Activated CD8-positive, alpha-beta T cell treated with anti-CD3 and anti-CD28 coated beads for 36 hours (primary cell): ENCODE data around the gene TEX29. TPM values are rescaled to one million over a fixed set of nuclear protein-coding genes. Genes with fewer than 3 reads are reported as not detected.

ENCODE experiments used
- ATAC-seq: fragments of 200-7000 bp; cut with Tn5 transposase; one replicate; pipeline ENCODE4 v1.10.0; 2021; ENCODE audit warnings: mild to moderate bottlenecking, moderate library complexity
- CTCF ChIA-PET: fragments of 350-600 bp; sonication (Branson Sonifier 250); formaldehyde crosslinking; loops from one replicate; lab custom pipeline; 2021; ENCODE audit warnings: antibody characterized with exemption; lab: Charles Lee
- POLR2A ChIA-PET: fragments of 350-600 bp; sonication (Branson Sonifier 250); formaldehyde crosslinking; loops from one replicate; lab custom pipeline; 2021; ENCODE audit warnings: antibody characterized with exemption; lab: Charles Lee
- DNase-seq: peaks from one replicate; pipeline ENCODE4 v3.0.0-alpha.2; 2020
- H3K27ac Mint-ChIP-seq: one replicate; pipeline ENCODE4 v1.8.0; 2021; ENCODE audit warnings: mild to moderate bottlenecking, mixed read lengths
- H3K27me3 Mint-ChIP-seq: one replicate; pipeline ENCODE4 v1.8.0; 2021; ENCODE audit warnings: mixed read lengths
- H3K36me3 Mint-ChIP-seq: one replicate; pipeline ENCODE4 v1.8.0; 2021; ENCODE audit warnings: low read depth, mixed read lengths
- H3K4me1 Mint-ChIP-seq: one replicate; pipeline ENCODE4 v1.8.0; 2021; ENCODE audit warnings: low read depth, mixed read lengths
- H3K4me3 Mint-ChIP-seq: one replicate; pipeline ENCODE4 v1.8.0; 2021; ENCODE audit warnings: mild to moderate bottlenecking, moderate library complexity, mixed read lengths
- H3K9me3 Mint-ChIP-seq: one replicate; pipeline ENCODE4 v1.8.0; 2021; ENCODE audit warnings: mixed read lengths
- intact Hi-C: fragments of 100-400 bp; cut with micrococcal nuclease; formaldehyde crosslinking; loops from one replicate; pipeline ENCODE4 v1.10.0; 2022
- total RNA-seq, 2 experiments: library from RNA; stranded (reverse); gene quantifications; one replicate each; pipeline ENCODE4 v1.2.3, GENCODE V29; 2021
- TF ChIP-seq, protein P1 (sequence below): fragments of 200-600 bp; IDR thresholded peaks from one replicate; pipeline ENCODE4 v1.8.0; 2022; ENCODE audit warnings: antibody characterized with exemption, mild to moderate bottlenecking

TEX29 gene
- total RNA-seq, 2 experiments from 2014 or later, result 0.50 to 0.67 TPM

DNA sequence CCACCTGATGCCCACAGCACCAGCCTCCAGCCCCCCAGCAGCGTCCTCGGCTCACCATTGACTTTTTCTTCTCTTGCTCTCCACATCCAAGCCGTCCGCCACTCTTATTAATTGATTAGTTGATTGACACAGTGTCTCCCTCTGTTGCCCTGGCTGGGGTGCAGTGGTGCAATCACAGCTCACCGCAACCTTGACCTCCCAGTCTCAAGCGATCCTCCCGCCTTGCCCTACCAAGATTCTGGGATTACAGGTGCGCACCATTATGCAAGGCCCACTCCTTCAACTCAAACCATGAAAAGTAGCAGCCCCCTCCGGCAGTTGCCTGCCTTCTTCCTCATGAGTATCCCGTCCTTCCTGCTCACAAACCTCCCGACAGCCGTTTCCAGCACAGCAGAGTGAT is 921 bp upstream of the TEX29 start:
- no peak overlapping the region for H3K4me3 Mint-ChIP-seq

DNA sequence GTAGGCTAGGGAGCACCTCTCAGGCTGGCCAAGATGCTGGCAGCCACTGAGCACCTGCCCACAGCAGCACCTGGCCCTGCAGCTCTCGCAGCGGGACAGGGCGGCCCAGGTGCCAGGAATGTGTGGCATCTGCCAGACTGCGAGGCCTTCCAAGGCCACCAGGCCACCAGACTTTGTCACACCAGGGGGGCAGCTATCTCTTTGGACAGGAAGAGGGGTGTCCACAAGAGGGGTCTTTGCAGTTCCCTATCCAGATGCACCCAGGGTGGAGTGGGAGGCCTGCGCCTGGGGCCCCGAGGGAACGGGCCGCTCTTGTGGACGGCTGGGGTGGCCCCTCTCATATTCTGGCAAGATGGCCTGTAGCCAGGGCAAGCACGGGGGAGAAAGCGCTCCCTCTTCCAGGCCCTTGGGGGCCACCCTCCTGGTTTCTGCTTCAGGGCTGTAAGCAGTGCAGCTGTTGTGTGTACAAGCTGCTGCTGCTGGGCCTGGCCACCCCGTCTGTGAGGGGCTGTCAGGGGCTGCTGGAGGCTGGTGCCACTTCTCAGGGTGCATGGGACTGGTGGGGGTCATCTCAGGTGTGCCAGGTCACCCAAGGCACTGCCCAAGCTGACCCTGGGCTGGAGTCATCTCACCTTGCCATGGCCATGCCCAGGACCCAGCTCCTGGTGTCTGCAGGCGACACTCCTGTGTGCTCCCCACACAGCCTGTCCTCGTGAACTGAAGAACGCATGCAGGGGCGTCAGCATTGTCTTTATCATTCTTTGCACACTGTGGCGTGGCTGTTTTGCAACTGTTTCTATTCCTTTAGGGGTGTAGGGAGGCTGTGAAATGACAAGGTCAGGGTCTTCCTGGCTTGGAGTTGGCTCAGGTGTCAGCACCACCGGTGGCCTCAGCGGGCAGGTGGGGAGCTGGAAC is 1.8 kb downstream of the TEX29 start:
- H3K27ac Mint-ChIP-seq, result no peak overlapping the region
- DNase-seq (no peak), ATAC-seq (no peak)
- H3K36me3 Mint-ChIP-seq, result no peaks in the 10 kb centered on the region
- intact Hi-C loops, result no loop called here
- POLR2A ChIA-PET, result no interaction called here
- TF ChIP-seq, protein P1, sequence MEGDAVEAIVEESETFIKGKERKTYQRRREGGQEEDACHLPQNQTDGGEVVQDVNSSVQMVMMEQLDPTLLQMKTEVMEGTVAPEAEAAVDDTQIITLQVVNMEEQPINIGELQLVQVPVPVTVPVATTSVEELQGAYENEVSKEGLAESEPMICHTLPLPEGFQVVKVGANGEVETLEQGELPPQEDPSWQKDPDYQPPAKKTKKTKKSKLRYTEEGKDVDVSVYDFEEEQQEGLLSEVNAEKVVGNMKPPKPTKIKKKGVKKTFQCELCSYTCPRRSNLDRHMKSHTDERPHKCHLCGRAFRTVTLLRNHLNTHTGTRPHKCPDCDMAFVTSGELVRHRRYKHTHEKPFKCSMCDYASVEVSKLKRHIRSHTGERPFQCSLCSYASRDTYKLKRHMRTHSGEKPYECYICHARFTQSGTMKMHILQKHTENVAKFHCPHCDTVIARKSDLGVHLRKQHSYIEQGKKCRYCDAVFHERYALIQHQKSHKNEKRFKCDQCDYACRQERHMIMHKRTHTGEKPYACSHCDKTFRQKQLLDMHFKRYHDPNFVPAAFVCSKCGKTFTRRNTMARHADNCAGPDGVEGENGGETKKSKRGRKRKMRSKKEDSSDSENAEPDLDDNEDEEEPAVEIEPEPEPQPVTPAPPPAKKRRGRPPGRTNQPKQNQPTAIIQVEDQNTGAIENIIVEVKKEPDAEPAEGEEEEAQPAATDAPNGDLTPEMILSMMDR, result no peak
- H3K4me1 Mint-ChIP-seq, result peaks cover 10% of the 10 kb centered on the region
- CTCF ChIA-PET, result interaction anchor here (1.2 kb wide), 1 partner anchor 255 kb away, joined by 3 read pairs; no protein-coding TSS in a partner anchor
- no peaks in the 10 kb centered on the region for H3K9me3 Mint-ChIP-seq
- no peaks in the 10 kb centered on the region for H3K27me3 Mint-ChIP-seq
- H3K4me3 Mint-ChIP-seq, result no peak overlapping the region

More for the DNA sequence above, 921 bp upstream of the TEX29 start:
- ChIA-PET POLR2A (no interaction called here), CTCF (no interaction called here)
- no peak for ATAC-seq
- peaks cover 10% of the 10 kb centered on the region for H3K4me1 Mint-ChIP-seq
- DNase-seq, result no peak
- no peaks in the 10 kb centered on the region for H3K27me3 Mint-ChIP-seq
- intact Hi-C loops, result no loop called here
- peaks cover 3% of the 10 kb centered on the region for H3K36me3 Mint-ChIP-seq
- H3K27ac Mint-ChIP-seq, result no peak overlapping the region
- TF ChIP-seq, protein P1, result no peak
- no peaks in the 10 kb centered on the region for H3K9me3 Mint-ChIP-seq

DNA sequence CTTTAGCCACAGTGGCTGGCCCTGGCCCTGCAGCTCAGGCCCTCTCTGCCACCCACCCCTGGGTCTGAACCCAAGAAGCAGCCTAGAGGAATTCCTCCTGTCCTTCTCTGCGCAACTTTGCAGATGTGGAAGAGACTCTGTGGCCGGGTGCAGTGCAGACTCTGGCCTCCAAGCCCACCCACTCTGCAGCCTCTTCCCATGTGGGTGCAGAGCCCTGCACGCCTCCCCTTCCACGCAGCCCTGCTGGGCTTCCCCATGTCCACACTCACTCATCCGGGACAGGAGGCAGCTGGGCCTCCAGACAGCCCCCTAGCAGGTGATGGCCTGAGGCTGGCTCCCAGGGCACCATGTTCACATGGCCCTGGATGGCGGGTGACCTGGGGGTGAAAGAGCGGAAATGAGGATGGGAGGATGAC is 2.5 kb downstream of the TEX29 start:
- ChIA-PET CTCF (no interaction called here), POLR2A (no interaction called here)
- Mint-ChIP-seq H3K4me1 (peaks cover 10% of the 10 kb centered on the region), H3K27ac (no peak overlapping the region), H3K27me3 (no peaks in the 10 kb centered on the region), H3K4me3 (peak overlapping the region; percentile 75), H3K36me3 (no peaks in the 10 kb centered on the region), H3K9me3 (no peaks in the 10 kb centered on the region)
- intact Hi-C loops, result no loop called here
- ATAC-seq (no peak), DNase-seq (no peak)
- TF ChIP-seq, protein P1, result no peak

DNA sequence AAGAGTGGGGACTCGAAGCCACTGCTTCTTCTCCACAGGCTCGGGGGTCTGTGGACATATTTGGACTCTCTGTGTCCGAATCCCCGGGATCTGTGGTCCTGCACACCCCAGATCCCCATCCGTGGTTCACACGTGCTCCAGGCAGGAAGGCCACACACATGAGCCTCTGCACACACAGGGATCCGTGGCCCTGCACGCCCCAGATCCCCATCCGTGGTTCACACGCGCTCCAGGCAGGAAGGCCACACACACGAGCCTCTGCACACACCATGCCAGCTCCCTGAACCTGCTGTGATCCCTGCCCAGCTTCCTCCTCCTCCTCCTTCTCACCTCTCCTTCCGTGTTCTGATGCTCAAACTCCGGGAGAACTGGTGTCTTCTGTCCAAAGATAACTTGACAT is 3.1 kb downstream of the TEX29 start:
- no peak for DNase-seq
- ATAC-seq, result no peak
- POLR2A ChIA-PET, result no interaction called here
- intact Hi-C loops, result no loop called here
- H3K4me3 Mint-ChIP-seq, result peak overlapping the region; percentile 75
- TF ChIP-seq, protein P1, result no peak
- peaks cover 10% of the 10 kb centered on the region for H3K4me1 Mint-ChIP-seq
- H3K36me3 Mint-ChIP-seq, result no peaks in the 10 kb centered on the region
- H3K27me3 Mint-ChIP-seq, result no peaks in the 10 kb centered on the region
- H3K9me3 Mint-ChIP-seq, result no peaks in the 10 kb centered on the region
- CTCF ChIA-PET, result no interaction called here
- peak overlapping the region; percentile 84 for H3K27ac Mint-ChIP-seq

DNA sequence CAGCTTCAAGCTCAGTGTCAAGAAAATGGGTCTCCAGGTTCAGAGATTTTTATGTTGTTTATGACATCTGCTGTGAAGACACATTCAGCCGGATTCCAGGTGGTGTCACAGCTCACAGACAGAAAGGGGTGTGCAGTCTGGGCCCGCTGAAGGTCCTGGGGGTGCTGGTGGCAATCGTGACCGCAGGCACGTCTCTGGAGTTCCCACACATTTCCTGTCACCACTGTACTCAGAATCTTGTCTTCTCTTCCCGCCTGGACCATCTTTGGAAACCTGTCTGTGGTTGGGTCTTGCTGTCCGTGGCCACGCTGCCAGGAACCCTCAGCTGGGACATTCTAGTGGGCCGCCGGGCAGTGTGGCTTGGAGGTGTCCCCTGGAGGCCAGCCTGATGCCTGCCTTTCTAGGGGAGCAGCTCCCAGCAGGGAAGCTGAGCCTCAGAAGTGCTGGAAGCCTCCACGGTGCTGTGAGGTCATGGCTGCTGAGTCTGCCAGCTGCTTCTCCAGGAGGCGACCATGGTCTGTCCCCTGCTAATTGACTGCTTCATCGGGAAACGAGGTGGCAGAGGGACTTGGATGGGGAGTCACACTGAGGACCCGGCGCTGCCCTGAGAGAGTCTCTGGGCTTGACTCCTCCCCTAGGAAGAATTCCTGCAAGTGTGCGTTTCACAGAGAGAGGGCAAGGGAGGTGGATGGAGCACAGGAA is 3.7 kb downstream of the TEX29 start:
- peak overlapping the region; percentile 75 for H3K4me3 Mint-ChIP-seq
- POLR2A ChIA-PET, result no interaction called here

More for the DNA sequence above, 3.7 kb downstream of the TEX29 start:
- intact Hi-C loops, result no loop called here
- ATAC-seq, result peak; percentile 55
- Mint-ChIP-seq H3K4me1 (peaks cover 10% of the 10 kb centered on the region), H3K36me3 (no peaks in the 10 kb centered on the region), H3K27me3 (no peaks in the 10 kb centered on the region), H3K27ac (peak overlapping the region; percentile 84), H3K9me3 (no peaks in the 10 kb centered on the region)
- TF ChIP-seq, protein P1, result no peak
- peak; percentile 31 for DNase-seq
- CTCF ChIA-PET, result no interaction called here
